HG03558 (cell line): Measurements from ENCODE around the gene STRADA.
"Not testable (repeated sequence)": the region's sequence is repeated elsewhere in the genome, so short reads cannot be mapped to it uniquely, and the experiment has no call there.

Experiments used
- ATAC-seq: cut with Tn5 transposase; IDR thresholded peaks from one replicate; pipeline ENCODE4 v1.9.1; 2021; ENCODE audit warnings: moderate number of reproducible peaks; ENCODE audit not compliant: unreplicated experiment; ENCODE audit errors: extremely low read depth

Gene STRADA

GRCh38 chr17:63758428-63758827 is 16.8 kb upstream of the STRADA start:
- no peak for ATAC-seq

GRCh38 chr17:63754046-63754445 is 12.4 kb upstream of the STRADA start:
- no peak for ATAC-seq

- ATAC-seq, result no peak
Measured at GRCh38 chr17:63753215-63753614, 11.6 kb upstream of the STRADA start.

GRCh38 chr17:63752707-63753106 is 11.1 kb upstream of the STRADA start:
- no peak for ATAC-seq

GRCh38 chr17:63751806-63752205 is 10.2 kb upstream of the STRADA start:
- no peak for ATAC-seq

GRCh38 chr17:63741143-63741407 is 524 bp downstream of the STRADA start:
- ATAC-seq, result no peak

- ATAC-seq, result no peak
Measured at GRCh38 chr17:63740464-63741142, 996 bp downstream of the STRADA start.

GRCh38 chr17:63735691-63736090 is 5.9 kb downstream of the STRADA start:
- ATAC-seq, result no peak

GRCh38 chr17:63722403-63722802 is 19.2 kb downstream of the STRADA start:
- ATAC-seq, result no peak

- ATAC-seq, result not testable (repeated sequence)
Measured at GRCh38 chr17:63720194-63720593, 21.4 kb downstream of the STRADA start.

- ATAC-seq, result no peak
Measured at GRCh38 chr17:63718988-63719387, 22.6 kb downstream of the STRADA start.

GRCh38 chr17:63716426-63716825 is 25.2 kb downstream of the STRADA start:
- no peak for ATAC-seq

- ATAC-seq, result no peak
Measured at GRCh38 chr17:63714550-63715277, 26.9 kb downstream of the STRADA start.

GRCh38 chr17:63709110-63709509 is 32.5 kb downstream of the STRADA start:
- ATAC-seq, result no peak

- no peak for ATAC-seq
Measured at GRCh38 chr17:63707151-63707550, 34.4 kb downstream of the STRADA start.

- ATAC-seq, result no peak
Measured at GRCh38 chr17:63706336-63707082, 35.1 kb downstream of the STRADA start.

- no peak for ATAC-seq
Measured at GRCh38 chr17:63705657-63706056, 35.9 kb downstream of the STRADA start.

- ATAC-seq, result no peak
Measured at GRCh38 chr17:63704836-63705235, 36.8 kb downstream of the STRADA start.

GRCh38 chr17:63704259-63704576 is 37.4 kb downstream of the STRADA start:
- no peak for ATAC-seq

- no peak for ATAC-seq
Measured at GRCh38 chr17:63703556-63704258, 37.9 kb downstream of the STRADA start.

- no peak for ATAC-seq
Measured at GRCh38 chr17:63703029-63703428, 38.6 kb downstream of the STRADA start.
